ENCODE measurements around the gene BAIAP3.

DNA sequence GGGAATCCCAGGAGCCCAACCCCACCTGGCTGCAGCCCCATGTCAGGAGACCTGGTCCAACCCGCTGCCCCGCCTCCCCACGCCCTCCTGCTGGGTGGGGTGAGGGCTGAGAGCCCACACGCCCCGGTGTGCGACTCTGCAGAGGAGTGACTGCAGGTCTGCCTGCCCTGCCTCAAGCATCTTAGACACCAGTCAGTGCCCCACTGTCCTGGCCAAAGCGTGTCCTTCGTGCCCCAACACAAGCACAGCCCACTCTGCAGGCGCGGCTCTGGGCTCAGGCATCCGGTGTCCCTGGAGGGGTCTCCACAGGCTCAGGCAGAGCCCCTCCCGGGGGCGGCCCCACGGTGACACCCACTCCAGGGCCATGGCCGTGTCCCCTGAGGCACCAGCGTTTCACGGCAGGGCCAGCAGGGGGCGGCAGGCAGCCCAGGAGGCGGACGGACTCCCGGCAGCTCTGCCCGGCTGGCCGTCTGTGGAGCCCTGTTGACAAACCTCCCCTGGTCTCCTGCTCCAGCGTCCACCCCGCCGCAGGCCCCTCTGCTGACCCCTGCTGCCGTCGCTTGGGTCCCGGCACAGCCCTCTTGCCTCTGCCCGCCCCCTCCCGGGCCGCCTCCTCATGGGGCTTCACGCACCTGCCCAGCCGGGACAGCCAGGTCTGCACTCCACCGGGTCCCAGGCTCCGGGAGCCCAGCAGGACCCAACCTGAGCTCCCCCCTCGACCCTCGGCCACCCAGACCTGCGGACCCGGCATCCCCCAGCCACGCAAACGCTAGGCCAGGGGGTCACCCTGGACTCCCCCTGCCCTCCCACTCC, 32.6 kb upstream of the BAIAP3 start:
- TF ChIP-seq, protein P1, sequence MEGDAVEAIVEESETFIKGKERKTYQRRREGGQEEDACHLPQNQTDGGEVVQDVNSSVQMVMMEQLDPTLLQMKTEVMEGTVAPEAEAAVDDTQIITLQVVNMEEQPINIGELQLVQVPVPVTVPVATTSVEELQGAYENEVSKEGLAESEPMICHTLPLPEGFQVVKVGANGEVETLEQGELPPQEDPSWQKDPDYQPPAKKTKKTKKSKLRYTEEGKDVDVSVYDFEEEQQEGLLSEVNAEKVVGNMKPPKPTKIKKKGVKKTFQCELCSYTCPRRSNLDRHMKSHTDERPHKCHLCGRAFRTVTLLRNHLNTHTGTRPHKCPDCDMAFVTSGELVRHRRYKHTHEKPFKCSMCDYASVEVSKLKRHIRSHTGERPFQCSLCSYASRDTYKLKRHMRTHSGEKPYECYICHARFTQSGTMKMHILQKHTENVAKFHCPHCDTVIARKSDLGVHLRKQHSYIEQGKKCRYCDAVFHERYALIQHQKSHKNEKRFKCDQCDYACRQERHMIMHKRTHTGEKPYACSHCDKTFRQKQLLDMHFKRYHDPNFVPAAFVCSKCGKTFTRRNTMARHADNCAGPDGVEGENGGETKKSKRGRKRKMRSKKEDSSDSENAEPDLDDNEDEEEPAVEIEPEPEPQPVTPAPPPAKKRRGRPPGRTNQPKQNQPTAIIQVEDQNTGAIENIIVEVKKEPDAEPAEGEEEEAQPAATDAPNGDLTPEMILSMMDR (IDR thresholded peaks at IDR 0.05), result peak; percentile 86 to 94 (median 90)
- no peak for TF ChIP-seq POLR2A (IDR thresholded peaks at IDR 0.05)
- TF ChIP-seq EP300 (IDR thresholded peaks at IDR 0.05), result no peak
